Uterus (tissue), 4 donors: ENCODE data around the gene UPK3BL2. TPM values are rescaled to one million over a fixed set of nuclear protein-coding genes. Genes with fewer than 3 reads are reported as not detected.
"Not testable (repeated sequence)": the region's sequence is repeated elsewhere in the genome, so short reads cannot be mapped to it uniquely, and the experiment has no call there.

Source experiments
- DNase-seq, 2 donors: peaks; one replicate each; pipeline ENCODE4 v3.0.0-alpha.2; 2019 to 2020
- H3K27ac ChIP-seq, 2 donors: fragments of 200-600 bp; sonication (generic); 1 replicate in 1 of 2; 2 replicates in 1 of 2; pipeline ENCODE4 v1.5.1; 2016 to 2018
- H3K27me3 ChIP-seq, 2 donors: fragments of 200-600 bp; sonication (generic); one replicate each; pipeline ENCODE4 v1.5.1; 2018 to 2019; ENCODE audit warnings: control low read depth in 1 of 2
- H3K36me3 ChIP-seq, 2 donors: fragments of 200-600 bp; sonication (generic); one replicate each; pipeline ENCODE4 v1.5.1; 2019; ENCODE audit warnings: control low read depth in 1 of 2
- H3K4me1 ChIP-seq, 2 donors: fragments of 200-600 bp; sonication (generic); one replicate each; pipeline ENCODE4 v1.5.1; 2018 to 2019; ENCODE audit warnings: control low read depth in 1 of 2
- H3K4me3 ChIP-seq, 2 donors: fragments of 200-600 bp; sonication (generic); 1 replicate in 1 of 2; 2 replicates in 1 of 2; pipeline ENCODE4 v1.5.1; 2018 to 2019; ENCODE audit warnings: mild to moderate bottlenecking in 1 of 2
- H3K9me3 ChIP-seq, 2 donors: fragments of 200-600 bp; sonication (generic); one replicate each; pipeline ENCODE4 v1.5.1; 2019; ENCODE audit warnings: control low read depth in 1 of 2
- intact Hi-C: fragments of 100-400 bp; cut with DNase I; formaldehyde crosslinking; loops from one replicate; pipeline ENCODE4 v1.15.1; 2023; ENCODE audit warnings: low total_unique reads
- total RNA-seq, 4 donors: library from RNA; depleted of rRNA in 3 of 4; stranded (reverse); fragments of >200 nt in 3 of 4; gene quantifications; one replicate each; pipeline versions ENCODE4 v1.1.0 to v1.2.4, GENCODE V29; 2014 to 2023
- donor health status: DM: yes; HTN: yes; CAD: no.

Gene UPK3BL2
- total RNA-seq = 10 to 100 TPM in 2 of 4 donors, 1 to 10 TPM in 1, not detected in 1; 1.8 to 64.0 (median 24.1) TPM

GRCh38 chr7:102543596-102543995 lies at the start of gene UPK3BL2:
Gene UPK3BL2, minus strand, starts transcription at chr7:102543696. Its CDS starts 60 bp downstream, at chr7:102543636.
- not testable (repeated sequence) for H3K4me1 ChIP-seq, H3K4me3 ChIP-seq

GRCh38 chr7:102592477-102593019 lies 49.1 kb upstream of the UPK3BL2 start:
- H3K27ac ChIP-seq, H3K4me3 ChIP-seq, H3K27me3 ChIP-seq, intact Hi-C loops, H3K4me1 ChIP-seq, H3K36me3 ChIP-seq, H3K9me3 ChIP-seq: not testable (repeated sequence)
- peak in 1 of 2 donors; percentile 26 for DNase-seq

More at GRCh38 chr7:102543596-102543995, at the start of gene UPK3BL2:
- H3K27ac ChIP-seq, H3K27me3 ChIP-seq, H3K9me3 ChIP-seq, H3K36me3 ChIP-seq, DNase-seq, intact Hi-C loops: not testable (repeated sequence)

- H3K36me3 ChIP-seq, H3K9me3 ChIP-seq, H3K27ac ChIP-seq, DNase-seq, H3K4me3 ChIP-seq, intact Hi-C loops, H3K4me1 ChIP-seq, H3K27me3 ChIP-seq: not testable (repeated sequence)
Observed at GRCh38 chr7:102589857-102590256, 46.4 kb upstream of the UPK3BL2 start.

GRCh38 chr7:102583495-102583894 lies 40.0 kb upstream of the UPK3BL2 start:
- H3K4me3 ChIP-seq, H3K36me3 ChIP-seq, intact Hi-C loops, DNase-seq, H3K27ac ChIP-seq, H3K27me3 ChIP-seq, H3K4me1 ChIP-seq, H3K9me3 ChIP-seq: not testable (repeated sequence)

GRCh38 chr7:102581722-102582121 lies 38.2 kb upstream of the UPK3BL2 start:
- intact Hi-C loops = not testable (repeated sequence)

GRCh38 chr7:102578486-102578885 lies 35.0 kb upstream of the UPK3BL2 start:
- H3K9me3 ChIP-seq, H3K36me3 ChIP-seq, H3K4me3 ChIP-seq, DNase-seq, H3K27ac ChIP-seq, H3K4me1 ChIP-seq, H3K27me3 ChIP-seq, intact Hi-C loops: not testable (repeated sequence)

More at GRCh38 chr7:102581722-102582121, 38.2 kb upstream of the UPK3BL2 start:
- H3K27me3 ChIP-seq, H3K4me3 ChIP-seq, H3K9me3 ChIP-seq, H3K4me1 ChIP-seq, H3K27ac ChIP-seq, H3K36me3 ChIP-seq, DNase-seq: not testable (repeated sequence)

- H3K4me3 ChIP-seq, H3K36me3 ChIP-seq, H3K27me3 ChIP-seq, intact Hi-C loops, H3K27ac ChIP-seq, DNase-seq, H3K4me1 ChIP-seq, H3K9me3 ChIP-seq: not testable (repeated sequence)
Observed at GRCh38 chr7:102577315-102578240, 34.1 kb upstream of the UPK3BL2 start.

- H3K4me1 ChIP-seq, H3K27ac ChIP-seq, H3K4me3 ChIP-seq, H3K9me3 ChIP-seq, intact Hi-C loops, H3K36me3 ChIP-seq, DNase-seq, H3K27me3 ChIP-seq: not testable (repeated sequence)
Observed at GRCh38 chr7:102576363-102576762, 32.9 kb upstream of the UPK3BL2 start.

- H3K36me3 ChIP-seq, H3K4me3 ChIP-seq, H3K4me1 ChIP-seq, H3K27ac ChIP-seq, intact Hi-C loops, DNase-seq, H3K27me3 ChIP-seq, H3K9me3 ChIP-seq: not testable (repeated sequence)
Observed at GRCh38 chr7:102574607-102575006, 31.1 kb upstream of the UPK3BL2 start.
